ENCODE measurements around the gene MSI2. TPM values are rescaled to one million over a fixed set of nuclear protein-coding genes. Genes with fewer than 3 reads are reported as not detected.

MSI2 gene
- total RNA-seq, 2 experiments from 2014 or later = 65.7 to 71.9 TPM

GRCh38 chr17:57447357-57447989 lies 191.2 kb downstream of the MSI2 start:
- Mint-ChIP-seq H3K27ac (no peak overlapping the region), H3K4me1 (ENCODE audit: low read depth) (peaks cover 73% of the 10 kb centered on the region), H3K36me3 (peaks cover 3% of the 10 kb centered on the region), H3K4me3 (no peak overlapping the region), H3K9me3 (no peaks in the 10 kb centered on the region), H3K27me3 (no peaks in the 10 kb centered on the region)
- ChIA-PET POLR2A (interaction anchor here (0.6 kb wide), 1 partner anchor 190 kb away, joined by 4 read pairs; no protein-coding TSS in a partner anchor), CTCF (interaction anchor here (1.2 kb wide), 1 partner anchor 204 kb away, joined by 4 read pairs; no protein-coding TSS in a partner anchor)
- no peak for DNase-seq
- intact Hi-C loops (cut with micrococcal nuclease) = loop anchor here (10.0 kb wide), 1 partner anchor 297 kb away; the partner anchor contains the start of gene CCDC182

- H3K27me3 Mint-ChIP-seq = no peaks in the 10 kb centered on the region
- ChIA-PET POLR2A (no interaction called here), CTCF (interaction anchor here (1.2 kb wide), 1 partner anchor 205 kb away, joined by 4 read pairs; no protein-coding TSS in a partner anchor)
- DNase-seq = no peak
- peaks cover 72% of the 10 kb centered on the region for H3K4me1 Mint-ChIP-seq (ENCODE audit: low read depth)
- peaks cover 2% of the 10 kb centered on the region for H3K36me3 Mint-ChIP-seq
- H3K27ac Mint-ChIP-seq = no peak overlapping the region
- H3K9me3 Mint-ChIP-seq = no peaks in the 10 kb centered on the region
- H3K4me3 Mint-ChIP-seq = no peak overlapping the region
- intact Hi-C loops (cut with micrococcal nuclease) = loop anchor here (10.0 kb wide), 1 partner anchor 297 kb away; the partner anchor contains the start of gene CCDC182
Measured at GRCh38 chr17:57447990-57448758, 191.9 kb downstream of the MSI2 start.

GRCh38 chr17:57448759-57449283 lies 192.5 kb downstream of the MSI2 start:
- no peak overlapping the region for H3K4me3 Mint-ChIP-seq
- peaks cover 72% of the 10 kb centered on the region for H3K4me1 Mint-ChIP-seq (ENCODE audit: low read depth)
- no peaks in the 10 kb centered on the region for H3K27me3 Mint-ChIP-seq
- ChIA-PET POLR2A (no interaction called here), CTCF (no interaction called here)
- no peaks in the 10 kb centered on the region for H3K9me3 Mint-ChIP-seq
- no peak for DNase-seq
- H3K36me3 Mint-ChIP-seq = no peaks in the 10 kb centered on the region
- intact Hi-C loops (cut with micrococcal nuclease) = loop anchor here (10.0 kb wide), 1 partner anchor 296 kb away; the partner anchor contains the start of gene CCDC182
- H3K27ac Mint-ChIP-seq = no peak overlapping the region

GRCh38 chr17:57451191-57451590 lies 194.9 kb downstream of the MSI2 start:
- POLR2A ChIA-PET = interaction anchor here (2.6 kb wide), 1 partner anchor 11 kb away, joined by 12 read pairs; no protein-coding TSS in a partner anchor
- peak overlapping the region; percentile 20 for H3K4me3 Mint-ChIP-seq
- CTCF ChIA-PET = interaction anchor here (0.7 to 1.8 kb wide), 4 partner anchors 11 to 221 kb away, joined by 3 to 10 read pairs (median 4); no protein-coding TSS in a partner anchor

GRCh38 chr17:57451643-57452042 lies 195.3 kb downstream of the MSI2 start:
- POLR2A ChIA-PET = interaction anchor here (2.6 kb wide), 1 partner anchor 11 kb away, joined by 12 read pairs; no protein-coding TSS in a partner anchor
- Mint-ChIP-seq H3K36me3 (peaks cover 8% of the 10 kb centered on the region), H3K27me3 (no peaks in the 10 kb centered on the region), H3K9me3 (no peaks in the 10 kb centered on the region), H3K4me1 (ENCODE audit: low read depth) (peaks cover 75% of the 10 kb centered on the region), H3K4me3 (peak overlapping the region; percentile 23), H3K27ac (peak overlapping the region; percentile 88)
- no peak for DNase-seq
- intact Hi-C loops (cut with micrococcal nuclease) = no loop called here
- CTCF ChIA-PET = interaction anchor here (0.7 to 1.8 kb wide), 4 partner anchors 11 to 220 kb away, joined by 3 to 10 read pairs (median 4); no protein-coding TSS in a partner anchor

More at GRCh38 chr17:57451191-57451590, 194.9 kb downstream of the MSI2 start:
- peaks cover 73% of the 10 kb centered on the region for H3K4me1 Mint-ChIP-seq (ENCODE audit: low read depth)
- peak overlapping the region; percentile 88 for H3K27ac Mint-ChIP-seq
- no peaks in the 10 kb centered on the region for H3K27me3 Mint-ChIP-seq
- DNase-seq = peak; percentile 59
- H3K36me3 Mint-ChIP-seq = peaks cover 8% of the 10 kb centered on the region
- intact Hi-C loops (cut with micrococcal nuclease) = no loop called here
- H3K9me3 Mint-ChIP-seq = no peaks in the 10 kb centered on the region

GRCh38 chr17:57453841-57454425 lies 197.6 kb downstream of the MSI2 start:
- Mint-ChIP-seq H3K36me3 (peaks cover 8% of the 10 kb centered on the region), H3K9me3 (no peaks in the 10 kb centered on the region), H3K4me1 (ENCODE audit: low read depth) (peaks cover 74% of the 10 kb centered on the region), H3K27me3 (no peaks in the 10 kb centered on the region), H3K4me3 (no peak overlapping the region), H3K27ac (no peak overlapping the region)
- ChIA-PET POLR2A (interaction anchor here (1.1 to 2.2 kb wide), 2 partner anchors 12 to 35 kb away, joined by 3 to 6 read pairs; no protein-coding TSS in a partner anchor), CTCF (interaction anchor here (0.6 to 2.4 kb wide), 4 partner anchors 13 to 219 kb away, joined by 4 to 14 read pairs (median 8); no protein-coding TSS in a partner anchor)
- no peak for DNase-seq
- intact Hi-C loops (cut with micrococcal nuclease) = no loop called here

- peaks cover 8% of the 10 kb centered on the region for H3K36me3 Mint-ChIP-seq
- ChIA-PET CTCF (interaction anchor here (1.0 to 2.4 kb wide), 4 partner anchors 9 to 218 kb away, joined by 3 to 14 read pairs (median 8); no protein-coding TSS in a partner anchor), POLR2A (interaction anchor here (1.1 to 2.2 kb wide), 2 partner anchors 13 to 36 kb away, joined by 3 to 6 read pairs; no protein-coding TSS in a partner anchor)
- intact Hi-C loops (cut with micrococcal nuclease) = loop anchor here (1.0 kb wide), 1 partner anchor 9 kb away; no protein-coding TSS in a partner anchor
- DNase-seq = no peak
- H3K27me3 Mint-ChIP-seq = no peaks in the 10 kb centered on the region
- H3K27ac Mint-ChIP-seq = peak overlapping the region; percentile 82
- H3K4me1 Mint-ChIP-seq (ENCODE audit: low read depth) = peaks cover 75% of the 10 kb centered on the region
- no peaks in the 10 kb centered on the region for H3K9me3 Mint-ChIP-seq
- no peak overlapping the region for H3K4me3 Mint-ChIP-seq
Measured at GRCh38 chr17:57454729-57455062, 198.4 kb downstream of the MSI2 start.

GRCh38 chr17:57455063-57455914 lies 199.0 kb downstream of the MSI2 start:
- peak overlapping the region; percentile 82 for H3K27ac Mint-ChIP-seq
- POLR2A ChIA-PET = interaction anchor here (1.1 to 2.2 kb wide), 2 partner anchors 13 to 37 kb away, joined by 3 to 6 read pairs; no protein-coding TSS in a partner anchor
- no peak overlapping the region for H3K4me3 Mint-ChIP-seq
- H3K4me1 Mint-ChIP-seq (ENCODE audit: low read depth) = peaks cover 78% of the 10 kb centered on the region
- no peaks in the 10 kb centered on the region for H3K27me3 Mint-ChIP-seq
- H3K36me3 Mint-ChIP-seq = peaks cover 8% of the 10 kb centered on the region
- intact Hi-C loops (cut with micrococcal nuclease) = loop anchor here (1.0 kb wide), 1 partner anchor 8 kb away; no protein-coding TSS in a partner anchor
- no peaks in the 10 kb centered on the region for H3K9me3 Mint-ChIP-seq
- CTCF ChIA-PET = interaction anchor here (1.0 to 2.4 kb wide), 4 partner anchors 8 to 217 kb away, joined by 3 to 14 read pairs (median 8); no protein-coding TSS in a partner anchor
- peak; percentile 53 for DNase-seq

GRCh38 chr17:57456622-57457021 lies 200.3 kb downstream of the MSI2 start:
- no peak for DNase-seq
- Mint-ChIP-seq H3K4me3 (no peak overlapping the region), H3K27me3 (no peaks in the 10 kb centered on the region), H3K27ac (no peak overlapping the region), H3K4me1 (ENCODE audit: low read depth) (peaks cover 81% of the 10 kb centered on the region), H3K9me3 (no peaks in the 10 kb centered on the region), H3K36me3 (peaks cover 8% of the 10 kb centered on the region)
- ChIA-PET POLR2A (no interaction called here), CTCF (no interaction called here)
- intact Hi-C loops (cut with micrococcal nuclease) = no loop called here

GRCh38 chr17:57457188-57457587 lies 200.9 kb downstream of the MSI2 start:
- H3K27me3 Mint-ChIP-seq = no peaks in the 10 kb centered on the region
- peaks cover 81% of the 10 kb centered on the region for H3K4me1 Mint-ChIP-seq (ENCODE audit: low read depth)
- ChIA-PET POLR2A (no interaction called here), CTCF (no interaction called here)
- no peaks in the 10 kb centered on the region for H3K9me3 Mint-ChIP-seq
- DNase-seq = no peak
- intact Hi-C loops (cut with micrococcal nuclease) = no loop called here
- H3K4me3 Mint-ChIP-seq = no peak overlapping the region
- peaks cover 8% of the 10 kb centered on the region for H3K36me3 Mint-ChIP-seq
- H3K27ac Mint-ChIP-seq = no peak overlapping the region

Data from activated CD4-positive, alpha-beta memory T cell treated with anti-CD3 and anti-CD28 coated beads for 36 hours (primary cell).